Endothelial cell of umbilical vein (primary cell): ENCODE data around the gene STX8. TPM values are rescaled to one million over a fixed set of nuclear protein-coding genes. Genes with fewer than 3 reads are reported as not detected.

Experiments used
- BruUV-seq: library from RNA; stranded (reverse); fragments of 400-500 nt; replicated peaks from 2 replicates; lab custom pipeline; 2021; lab: Mats Ljungman, UMichigan
- CTCF ChIA-PET: fragments of 300-600, 350-600 bp; sonication (Branson Sonifier 250); formaldehyde crosslinking; loops from one replicate; lab custom pipeline; 2021; ENCODE audit warnings: antibody characterized with exemption, inconsistent platforms; lab: Charles Lee
- POLR2A ChIA-PET: fragments of 300-600, 350-600 bp; sonication (Branson Sonifier 250); formaldehyde crosslinking; loops from one replicate; lab custom pipeline; 2021; ENCODE audit warnings: antibody characterized with exemption, inconsistent platforms; lab: Charles Lee
- DNase-seq: peaks from one replicate; pipeline ENCODE4 v3.0.0-alpha.2; 2011; ENCODE audit warnings: low read depth, low spot score
- FAIRE-seq: peaks from 2 replicates; lab custom pipeline; 2011; peaks lifted over from hg19 to GRCh38; lab: Jason Lieb, UNC
- H2AFZ ChIP-seq: 2 replicates; pipeline ENCODE4 v1.6.0; 2012; ENCODE audit warnings: low read depth, low read length, control low read depth, inconsistent platforms
- H3K27ac ChIP-seq: 2 replicates; pipeline ENCODE4 v1.5.1; 2011; ENCODE audit warnings: low read depth, mild to moderate bottlenecking, control low read depth, low read length, moderate library complexity; ENCODE audit not compliant: insufficient read depth
- H3K27me3 ChIP-seq, 2 experiments: 2 replicates each; pipeline versions ENCODE4 v1.6.0 to v1.6.1; 2011; ENCODE audit warnings: low read length in 2 of 2, mixed read lengths in 1 of 2; ENCODE audit not compliant: control insufficient read depth in 2 of 2, insufficient read depth in 2 of 2
- H3K36me3 ChIP-seq, 2 experiments: 2 replicates in 1 of 2; 3 replicates in 1 of 2; pipeline ENCODE4 v1.5.1; 2011; ENCODE audit warnings: low read length in 2 of 2, mild to moderate bottlenecking in 1 of 2, moderate library complexity in 1 of 2; ENCODE audit not compliant: control insufficient read depth in 2 of 2, insufficient read depth in 2 of 2; ENCODE audit errors: extremely low read depth in 1 of 2
- H3K4me1 ChIP-seq: 3 replicates; pipeline ENCODE4 v1.5.1; 2011; ENCODE audit warnings: mild to moderate bottlenecking, low read length; ENCODE audit not compliant: control insufficient read depth, insufficient read depth; ENCODE audit errors: extremely low read depth
- H3K4me2 ChIP-seq: 2 replicates; pipeline ENCODE4 v1.6.1; 2011; ENCODE audit warnings: low read length, control low read depth, mixed read lengths; ENCODE audit not compliant: insufficient read depth
- H3K4me3 ChIP-seq, 3 experiments: fragments of 200-600 bp in 1 of 3; sonication (generic), shearing (Covaris generic) in 1 of 3; replicated peaks in 1 of 3; 2 replicates each; pipeline ENCODE4 v1.5.1; 2011 to 2016; ENCODE audit warnings: control low read depth in 3 of 3, low read length in 3 of 3, mild to moderate bottlenecking in 2 of 3, inconsistent platforms in 1 of 3, low read depth in 1 of 3, moderate library complexity in 1 of 3; ENCODE audit not compliant: insufficient read depth in 1 of 3
- H3K79me2 ChIP-seq: 2 replicates; pipeline ENCODE4 v1.6.0; 2012; ENCODE audit warnings: low read length, inconsistent platforms; ENCODE audit not compliant: control insufficient read depth, insufficient read depth
- H3K9ac ChIP-seq: replicated peaks from 2 replicates; pipeline ENCODE3; 2011; ENCODE audit warnings: low read length, control low read depth; ENCODE audit not compliant: insufficient read depth; ENCODE audit errors: extremely low read depth
- H3K9me1 ChIP-seq: replicated peaks from 3 replicates; pipeline ENCODE4 v1.6.0; 2011; ENCODE audit warnings: mild to moderate bottlenecking, low read length; ENCODE audit not compliant: control insufficient read depth, insufficient read depth; ENCODE audit errors: extremely low read depth
- H3K9me3 ChIP-seq: replicated peaks from 2 replicates; pipeline ENCODE4 v1.5.1; 2012; ENCODE audit warnings: low read length, inconsistent platforms; ENCODE audit not compliant: control insufficient read depth, insufficient read depth
- H4K20me1 ChIP-seq: replicated peaks from 2 replicates; pipeline ENCODE3; 2011; ENCODE audit warnings: mild to moderate bottlenecking, low read length; ENCODE audit not compliant: control insufficient read depth, insufficient read depth; ENCODE audit errors: extremely low read depth
- CTCF ChIP-seq, 2 donors: IDR thresholded peaks; 1 replicate in 1 of 2; 2 replicates in 1 of 2; pipeline ENCODE4 v1.5.1; 2011; ENCODE audit warnings: low read length in 2 of 2, mild to moderate bottlenecking in 2 of 2, moderate library complexity in 2 of 2, control low read depth in 1 of 2, inconsistent platforms in 1 of 2, low read depth in 1 of 2; ENCODE audit not compliant: insufficient read depth in 1 of 2; ENCODE audit errors: extremely low read depth in 1 of 2
- EZH2 ChIP-seq: IDR thresholded peaks from 2 replicates; pipeline ENCODE4 v1.6.1; 2012; ENCODE audit warnings: borderline replicate concordance, low read depth, mild to moderate bottlenecking, moderate library complexity, low read length, inconsistent platforms; ENCODE audit not compliant: severe bottlenecking
- FOS ChIP-seq: IDR thresholded peaks from 2 replicates; pipeline ENCODE4 v1.6.1; 2011; ENCODE audit warnings: mild to moderate bottlenecking, low read length, moderate library complexity, borderline replicate concordance; ENCODE audit not compliant: insufficient read depth
- JUN ChIP-seq: IDR thresholded peaks from 2 replicates; pipeline ENCODE4 v1.6.1; 2011; ENCODE audit warnings: borderline replicate concordance, low read depth; ENCODE audit not compliant: insufficient read length, insufficient read depth
- MYC ChIP-seq: IDR thresholded peaks from one replicate; pipeline ENCODE4 v1.6.1; 2011; ENCODE audit warnings: mild to moderate bottlenecking, low read depth, low read length
- POLR2A ChIP-seq: IDR thresholded peaks from 2 replicates; pipeline ENCODE4 v1.6.1; 2012; ENCODE audit warnings: low read depth, mild to moderate bottlenecking, control low read depth, low read length
- POLR2AphosphoS5 ChIP-seq: IDR thresholded peaks from 2 replicates; pipeline ENCODE4 v1.6.1; 2012; ENCODE audit warnings: low read depth, mild to moderate bottlenecking, control low read depth, low read length, moderate library complexity; ENCODE audit not compliant: insufficient read depth
- dilution Hi-C: fragments of 300-500 bp; cut with MboI; formaldehyde crosslinking; loops from one replicate; pipeline ENCODE4 v1.15.0; 2019; ENCODE audit warnings: low sequenced_read_pairs; ENCODE audit not compliant: extremely low pct_ligation_motif_present
- intact Hi-C: fragments of 100-400 bp; cut with micrococcal nuclease; formaldehyde crosslinking; loops from one replicate; pipeline ENCODE4 v1.10.0; 2022
- polyA plus RNA-seq, 4 experiments: library from polyadenylated mRNA; depleted of rRNA in 3 of 4; stranded (reverse) in 3 of 4; unstranded in 1 of 4; fragments of >200 nt; gene quantifications; 2 replicates each; pipeline versions ENCODE4 v1.2.1 to v1.2.3, GENCODE V29; 2011 to 2012; ENCODE audit warnings: missing spikeins in 1 of 4
- total RNA-seq: library from RNA; stranded (reverse); gene quantifications from 2 replicates; pipeline ENCODE4 v1.2.3, GENCODE V29; 2021

The STX8 gene
- total and polyA plus RNA-seq, 2 donors (not counting 3 experiments of a cell fraction or from before 2014, with no cell fraction given), result 25.9 to 67.3 TPM

GRCh38 chr17:9576521-9577372 is 1.1 kb upstream of the STX8 start, which contains the start of gene CFAP52:
Gene CFAP52, plus strand, starts transcription at chr17:9576642. Its CDS starts 54 bp downstream, at chr17:9576696.
- TF ChIP-seq FOS (no peak), CTCF (IDR thresholded peaks at IDR 0.05; ENCODE audit: extremely low read depth in 1 of 2, insufficient read depth in 1 of 2, low read depth in 1 of 2, low read length in 2 of 2) (peak; percentile 76 to 78)
- CTCF ChIA-PET, result interaction anchor here (0.6 to 5.6 kb wide), 17 partner anchors 9 to 1040 kb away, joined by 3 to 64 read pairs (median 5); no protein-coding TSS in a partner anchor
- H3K27ac ChIP-seq, result peak within 1 kb of the TSS; percentile 8
- no peaks in the 10 kb centered on the region for H3K9me1 ChIP-seq
- peaks cover 9% of the 10 kb centered on the region for H3K79me2 ChIP-seq
- dilution Hi-C loops (no loop called here), intact Hi-C loops (loop anchor here (1.0 kb wide), 1 partner anchor 192 kb away; no protein-coding TSS in a partner anchor)
- no peaks in the 10 kb centered on the region for H3K9me3 ChIP-seq
- H3K27me3 ChIP-seq, result no peaks in the 10 kb centered on the region
- peak; percentile 77 for DNase-seq
- H4K20me1 ChIP-seq, result no peaks in the 10 kb centered on the region
- peaks cover 19% of the 10 kb centered on the region for H3K4me1 ChIP-seq
- FAIRE-seq, result peak; percentile 78
- peak within 1 kb of the TSS; percentile 59 to 89 (median 76) for H3K4me3 ChIP-seq
- peak within 1 kb of the TSS; percentile 97 for H2AFZ ChIP-seq
- BruUV-seq, result no TSS peak
- POLR2A ChIA-PET, result no interaction called here
- peak within 1 kb of the TSS; percentile 98 for H3K4me2 ChIP-seq
- H3K9ac ChIP-seq, result peak within 1 kb of the TSS; percentile 89
- no peaks in the 10 kb centered on the region for H3K36me3 ChIP-seq

GRCh38 chr17:9571201-9571600 is 4.4 kb downstream of the STX8 start:
- H3K79me2 ChIP-seq, result peaks cover 13% of the 10 kb centered on the region
- H4K20me1 ChIP-seq, result no peaks in the 10 kb centered on the region
- CTCF ChIA-PET, result no interaction called here
- dilution Hi-C loops, result no loop called here
- H3K9ac ChIP-seq, result no peak overlapping the region
- no peaks in the 10 kb centered on the region for H3K36me3 ChIP-seq
- intact Hi-C loops, result no loop called here
- H3K4me1 ChIP-seq, result peaks cover 12% of the 10 kb centered on the region
- H3K9me3 ChIP-seq, result no peaks in the 10 kb centered on the region
- DNase-seq, result no peak
- no peak overlapping the region for H2AFZ ChIP-seq
- H3K4me2 ChIP-seq, result no peak overlapping the region
- FAIRE-seq, result no peak
- no peak overlapping the region for H3K27ac ChIP-seq
- no peak overlapping the region for H3K4me3 ChIP-seq
- H3K9me1 ChIP-seq, result no peaks in the 10 kb centered on the region
- H3K27me3 ChIP-seq, result no peaks in the 10 kb centered on the region
- BruUV-seq, result no TSS peak
- POLR2A ChIA-PET, result no interaction called here
- TF ChIP-seq MYC (no peak), POLR2A (no peak), CTCF (IDR thresholded peaks at IDR 0.05; ENCODE audit: extremely low read depth in 1 of 2, insufficient read depth in 1 of 2, low read depth in 1 of 2, low read length in 2 of 2) (no peak), EZH2 (no peak), POLR2AphosphoS5 (no peak), JUN (no peak)
